Measurements from ENCODE around the gene CRLF1. TPM values are rescaled to one million over a fixed set of nuclear protein-coding genes. Genes with fewer than 3 reads are reported as not detected.
A peak's percentile ranks its signal among the peaks of the same experiment; 100 is the strongest.

Gene CRLF1
- total and polyA plus RNA-seq, 2 experiments from 2014 or later: 18.1 to 19.7 TPM

DNA sequence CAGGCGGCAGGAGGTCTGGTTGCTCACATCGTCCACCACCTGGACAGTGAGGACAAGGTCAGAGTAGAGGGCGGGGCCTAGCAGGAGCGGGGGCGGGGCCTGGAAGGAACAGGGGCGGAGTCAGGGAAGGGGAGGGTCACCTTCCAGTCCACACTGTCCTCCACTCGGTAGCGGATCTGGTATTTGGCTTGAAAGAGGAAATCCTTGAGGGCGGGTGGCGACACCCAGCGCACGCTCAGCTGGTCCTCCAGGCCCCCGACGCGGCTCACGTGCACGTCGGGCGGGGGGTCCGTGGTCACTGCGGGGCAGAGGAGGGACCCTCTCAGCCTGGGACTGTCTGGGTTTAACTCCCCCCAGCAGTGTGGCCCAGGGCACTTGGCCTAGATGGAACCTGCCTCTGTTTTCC lies 9.8 kb downstream of the CRLF1 start:
- Histone ChIP-seq H3K27ac (ENCODE audit: low read depth) (no peak overlapping the region), H3F3A (replicated peaks; ENCODE audit: low read depth) (peaks cover 37% of the 10 kb centered on the region), H2AFZ (peak overlapping the region; percentile 43; the same call in 1 of the 2 replicates), H3K27me3 (ENCODE audit: insufficient read depth) (peaks cover 30% of the 10 kb centered on the region), H3K79me2 (replicated peaks; ENCODE audit: insufficient read depth) (no peaks in the 10 kb centered on the region), H3K4me3 (peak overlapping the region; percentile 40; the same call in 1 of the 2 replicates), H3K9me2 (ENCODE audit: insufficient read depth) (no peaks in the 10 kb centered on the region), H3K4me2 (peak overlapping the region; percentile 68), H4K20me1 (replicated peaks; ENCODE audit: insufficient read depth) (no peaks in the 10 kb centered on the region), H3K36me3 (ENCODE audit: insufficient read depth) (no peaks in the 10 kb centered on the region), H3K4me1 (ENCODE audit: insufficient read depth) (peaks cover 46% of the 10 kb centered on the region)
- TF ChIP-seq, protein P1, sequence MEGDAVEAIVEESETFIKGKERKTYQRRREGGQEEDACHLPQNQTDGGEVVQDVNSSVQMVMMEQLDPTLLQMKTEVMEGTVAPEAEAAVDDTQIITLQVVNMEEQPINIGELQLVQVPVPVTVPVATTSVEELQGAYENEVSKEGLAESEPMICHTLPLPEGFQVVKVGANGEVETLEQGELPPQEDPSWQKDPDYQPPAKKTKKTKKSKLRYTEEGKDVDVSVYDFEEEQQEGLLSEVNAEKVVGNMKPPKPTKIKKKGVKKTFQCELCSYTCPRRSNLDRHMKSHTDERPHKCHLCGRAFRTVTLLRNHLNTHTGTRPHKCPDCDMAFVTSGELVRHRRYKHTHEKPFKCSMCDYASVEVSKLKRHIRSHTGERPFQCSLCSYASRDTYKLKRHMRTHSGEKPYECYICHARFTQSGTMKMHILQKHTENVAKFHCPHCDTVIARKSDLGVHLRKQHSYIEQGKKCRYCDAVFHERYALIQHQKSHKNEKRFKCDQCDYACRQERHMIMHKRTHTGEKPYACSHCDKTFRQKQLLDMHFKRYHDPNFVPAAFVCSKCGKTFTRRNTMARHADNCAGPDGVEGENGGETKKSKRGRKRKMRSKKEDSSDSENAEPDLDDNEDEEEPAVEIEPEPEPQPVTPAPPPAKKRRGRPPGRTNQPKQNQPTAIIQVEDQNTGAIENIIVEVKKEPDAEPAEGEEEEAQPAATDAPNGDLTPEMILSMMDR (conservative IDR thresholded peaks at IDR 0.05; ENCODE audit: low read depth in 2 of 2): no peak
- TF ChIP-seq ZNF114 (CRISPR knock-in tag; IDR thresholded peaks at IDR 0.05) (no peak), POLR2AphosphoS5 (IDR thresholded peaks at IDR 0.05; ENCODE audit: low read depth) (peak; percentile 42; the same call in 1 of the 2 replicates)
- H3K27ac Mint-ChIP-seq: no peak overlapping the region
- H3K4me3 Mint-ChIP-seq: no peak overlapping the region
- no peaks in the 10 kb centered on the region for H3K9me3 Mint-ChIP-seq
- ATAC-seq (peak; percentile 44), DNase-seq (ENCODE audit: low spot score) (peak; percentile 87)
- H3K4me1 Mint-ChIP-seq: peaks cover 40% of the 10 kb centered on the region
- peaks cover 48% of the 10 kb centered on the region for H3K27me3 Mint-ChIP-seq (ENCODE audit: insufficient read depth, low read depth, poor library complexity)
- H3K36me3 Mint-ChIP-seq (ENCODE audit: low read depth): peaks cover 4% of the 10 kb centered on the region; the same call in 2 of the 3 replicates

DNA sequence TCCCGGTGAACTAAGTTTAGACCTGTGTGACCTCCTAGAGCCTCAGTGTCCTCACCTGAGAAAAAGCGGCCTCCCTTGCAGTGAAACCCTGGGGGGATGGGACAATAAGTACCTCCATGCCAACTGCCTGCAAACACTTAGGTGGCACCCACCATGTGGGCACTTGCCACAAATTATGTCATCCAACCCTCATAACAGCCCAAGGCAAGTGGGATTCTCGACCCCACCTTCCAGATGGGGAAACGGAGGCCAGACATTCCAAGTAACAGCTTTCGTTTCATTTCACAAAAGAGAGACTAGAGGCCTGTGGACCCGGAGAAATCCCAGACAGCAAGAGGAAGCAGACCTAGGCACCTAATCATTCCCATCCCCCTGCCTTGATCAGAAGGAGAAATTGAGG lies 11.1 kb downstream of the CRLF1 start:
- Histone ChIP-seq H2AFZ (no peak overlapping the region), H3K4me3 (no peak overlapping the region; the same call in 1 of the 2 replicates), H3K27me3 (ENCODE audit: insufficient read depth) (peaks cover 18% of the 10 kb centered on the region; the same call in 1 of the 2 replicates), H3K9me2 (ENCODE audit: insufficient read depth) (no peaks in the 10 kb centered on the region), H3F3A (replicated peaks; ENCODE audit: low read depth) (peaks cover 47% of the 10 kb centered on the region), H3K4me2 (peak overlapping the region; percentile 94), H3K36me3 (ENCODE audit: insufficient read depth) (no peaks in the 10 kb centered on the region; the same call in 1 of the 2 replicates), H4K20me1 (replicated peaks; ENCODE audit: insufficient read depth) (no peaks in the 10 kb centered on the region; the same call in 1 of the 2 replicates), H3K4me1 (ENCODE audit: insufficient read depth) (peaks cover 46% of the 10 kb centered on the region), H3K79me2 (replicated peaks; ENCODE audit: insufficient read depth) (peaks cover 3% of the 10 kb centered on the region; the same call in 1 of the 2 replicates), H3K27ac (ENCODE audit: low read depth) (no peak overlapping the region)
- Mint-ChIP-seq H3K27ac (no peak overlapping the region), H3K27me3 (ENCODE audit: insufficient read depth, low read depth, poor library complexity) (peaks cover 46% of the 10 kb centered on the region), H3K9me3 (0 out of 3 replicates have a peak, but pooled peaks cover 2% of the 10 kb centered on the region), H3K36me3 (ENCODE audit: low read depth) (peaks cover 15% of the 10 kb centered on the region; the same call in 2 of the 3 replicates), H3K4me3 (peak overlapping the region; percentile 61; the same call in 2 of the 3 replicates), H3K4me1 (peaks cover 46% of the 10 kb centered on the region)
- no peak for DNase-seq (ENCODE audit: low spot score)
- ATAC-seq: no peak
- TF ChIP-seq JUNB (IDR thresholded peaks at IDR 0.05; ENCODE audit: unreplicated experiment) (no peak), EZH2 (IDR thresholded peaks at IDR 0.05; ENCODE audit: low read depth, unreplicated experiment) (no peak), CREB1 (CRISPR knock-in tag; IDR thresholded peaks at IDR 0.05; ENCODE audit: low read depth) (no peak), POLR2AphosphoS5 (IDR thresholded peaks at IDR 0.05; ENCODE audit: low read depth) (no peak), NANOG (IDR thresholded peaks at IDR 0.05; ENCODE audit: borderline replicate concordance) (no peak), ZNF331 (CRISPR knock-in tag; IDR thresholded peaks at IDR 0.05; ENCODE audit: low read depth) (no peak)
- TF ChIP-seq, protein P2, sequence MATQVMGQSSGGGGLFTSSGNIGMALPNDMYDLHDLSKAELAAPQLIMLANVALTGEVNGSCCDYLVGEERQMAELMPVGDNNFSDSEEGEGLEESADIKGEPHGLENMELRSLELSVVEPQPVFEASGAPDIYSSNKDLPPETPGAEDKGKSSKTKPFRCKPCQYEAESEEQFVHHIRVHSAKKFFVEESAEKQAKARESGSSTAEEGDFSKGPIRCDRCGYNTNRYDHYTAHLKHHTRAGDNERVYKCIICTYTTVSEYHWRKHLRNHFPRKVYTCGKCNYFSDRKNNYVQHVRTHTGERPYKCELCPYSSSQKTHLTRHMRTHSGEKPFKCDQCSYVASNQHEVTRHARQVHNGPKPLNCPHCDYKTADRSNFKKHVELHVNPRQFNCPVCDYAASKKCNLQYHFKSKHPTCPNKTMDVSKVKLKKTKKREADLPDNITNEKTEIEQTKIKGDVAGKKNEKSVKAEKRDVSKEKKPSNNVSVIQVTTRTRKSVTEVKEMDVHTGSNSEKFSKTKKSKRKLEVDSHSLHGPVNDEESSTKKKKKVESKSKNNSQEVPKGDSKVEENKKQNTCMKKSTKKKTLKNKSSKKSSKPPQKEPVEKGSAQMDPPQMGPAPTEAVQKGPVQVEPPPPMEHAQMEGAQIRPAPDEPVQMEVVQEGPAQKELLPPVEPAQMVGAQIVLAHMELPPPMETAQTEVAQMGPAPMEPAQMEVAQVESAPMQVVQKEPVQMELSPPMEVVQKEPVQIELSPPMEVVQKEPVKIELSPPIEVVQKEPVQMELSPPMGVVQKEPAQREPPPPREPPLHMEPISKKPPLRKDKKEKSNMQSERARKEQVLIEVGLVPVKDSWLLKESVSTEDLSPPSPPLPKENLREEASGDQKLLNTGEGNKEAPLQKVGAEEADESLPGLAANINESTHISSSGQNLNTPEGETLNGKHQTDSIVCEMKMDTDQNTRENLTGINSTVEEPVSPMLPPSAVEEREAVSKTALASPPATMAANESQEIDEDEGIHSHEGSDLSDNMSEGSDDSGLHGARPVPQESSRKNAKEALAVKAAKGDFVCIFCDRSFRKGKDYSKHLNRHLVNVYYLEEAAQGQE (IDR thresholded peaks at IDR 0.05; ENCODE audit: unreplicated experiment): no peak
- TF ChIP-seq, protein P3, sequence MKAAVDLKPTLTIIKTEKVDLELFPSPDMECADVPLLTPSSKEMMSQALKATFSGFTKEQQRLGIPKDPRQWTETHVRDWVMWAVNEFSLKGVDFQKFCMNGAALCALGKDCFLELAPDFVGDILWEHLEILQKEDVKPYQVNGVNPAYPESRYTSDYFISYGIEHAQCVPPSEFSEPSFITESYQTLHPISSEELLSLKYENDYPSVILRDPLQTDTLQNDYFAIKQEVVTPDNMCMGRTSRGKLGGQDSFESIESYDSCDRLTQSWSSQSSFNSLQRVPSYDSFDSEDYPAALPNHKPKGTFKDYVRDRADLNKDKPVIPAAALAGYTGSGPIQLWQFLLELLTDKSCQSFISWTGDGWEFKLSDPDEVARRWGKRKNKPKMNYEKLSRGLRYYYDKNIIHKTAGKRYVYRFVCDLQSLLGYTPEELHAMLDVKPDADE (IDR thresholded peaks at IDR 0.05): no peak
